A549 (cell line): ENCODE data around the gene BRD1. TPM values are rescaled to one million over a fixed set of nuclear protein-coding genes. Genes with fewer than 3 reads are reported as not detected.

ENCODE experiments used
- ATAC-seq, 2 experiments: fragments of 200-7000 bp in 1 of 2; fragments of >200 bp in 1 of 2; cut with Nextera tagmentation in 1 of 2; cut with Tn5 transposase in 1 of 2; 3 replicates each; pipeline versions ENCODE4 v1.8.0 to v1.9.1; 2018 to 2020; ENCODE audit warnings: mild to moderate bottlenecking in 1 of 2, moderate library complexity in 1 of 2
- CTCF ChIA-PET: fragments of 300-600 bp; sonication (Branson Sonifier 250); formaldehyde crosslinking; extraction: SDS; loops from one replicate; lab custom pipeline; 2021; ENCODE audit warnings: antibody characterized with exemption, inconsistent platforms; lab: Yijun Ruan, JAX
- POLR2A ChIA-PET: fragments of 350-600 bp; formaldehyde crosslinking; extraction: SDS; loops from one replicate; lab custom pipeline; 2021; ENCODE audit warnings: antibody characterized with exemption, inconsistent platforms; lab: Yijun Ruan, JAX
- DNase-seq, 2 experiments: peaks; one replicate each; pipeline versions ENCODE4 v3.0.0 to v3.0.0-alpha.2; 2011 to 2016; ENCODE audit warnings: low read depth in 1 of 2, low spot score in 1 of 2
- FAIRE-seq: peaks from 2 replicates; lab custom pipeline; 2011; peaks lifted over from hg19 to GRCh38; lab: Jason Lieb, UNC
- H3K27ac ChIP-seq, 2 experiments: fragments of >200 bp; sonication (Bioruptor Twin); formaldehyde crosslinking; 3 replicates each; pipeline ENCODE4 v1.5.1; 2016 to 2017
- H3K4me1 ChIP-seq: fragments of >200 bp; sonication (Bioruptor Twin); formaldehyde crosslinking; 3 replicates; pipeline ENCODE4 v1.6.1; 2016
- H3K4me2 ChIP-seq: fragments of >200 bp; sonication (Bioruptor Twin); formaldehyde crosslinking; 3 replicates; pipeline ENCODE4 v1.6.1; 2016
- H3K4me3 ChIP-seq: fragments of >200 bp; sonication (Bioruptor Twin); formaldehyde crosslinking; 3 replicates; pipeline ENCODE4 v1.5.1; 2016
- H3K9me3 ChIP-seq: fragments of >200 bp; sonication (Bioruptor Twin); formaldehyde crosslinking; 3 replicates; pipeline ENCODE4 v1.6.1; 2016
- BHLHE40 ChIP-seq: IDR thresholded peaks from 2 replicates; pipeline ENCODE4 v1.6.1; 2012; ENCODE audit warnings: low read depth, low read length, inconsistent platforms
- CBX2 ChIP-seq: fragments of 200-600 bp; sonication (generic); IDR thresholded peaks from 2 replicates; pipeline ENCODE4 v1.6.1; 2016; ENCODE audit warnings: low read depth, mild to moderate bottlenecking, borderline replicate concordance
- CHD4 ChIP-seq: fragments of 200-600 bp; sonication (generic); IDR thresholded peaks from 2 replicates; pipeline ENCODE4 v1.6.1; 2016; ENCODE audit warnings: antibody characterized with exemption, mild to moderate bottlenecking, borderline replicate concordance
- EP300 ChIP-seq, 2 experiments: fragments of >200 bp; sonication (Bioruptor Twin); formaldehyde crosslinking; IDR thresholded peaks; 2 replicates in 1 of 2; 3 replicates in 1 of 2; pipeline ENCODE4 v1.6.1; 2016 to 2017
- ESRRA ChIP-seq: fragments of 150-350 bp; IDR thresholded peaks from 2 replicates; pipeline ENCODE4 v1.6.1; 2014; ENCODE audit warnings: mild to moderate bottlenecking, low read length, borderline replicate concordance
- FOSB ChIP-seq: fragments of 250-450 bp; sonication (Bioruptor Pico); IDR thresholded peaks from 2 replicates; pipeline ENCODE4 v1.5.0; 2020; ENCODE audit warnings: mild to moderate bottlenecking, moderate library complexity
- FOXS1 ChIP-seq: fragments of 250-450 bp; sonication (Bioruptor Pico); IDR thresholded peaks from 2 replicates; pipeline ENCODE4 v1.5.0; 2020; ENCODE audit warnings: mild to moderate bottlenecking, moderate library complexity
- HES2 ChIP-seq: fragments of >200 bp; sonication (Bioruptor Twin); formaldehyde crosslinking; IDR thresholded peaks from 2 replicates; pipeline ENCODE4 v1.6.1; 2016
- HOXB5 ChIP-seq: fragments of 250-450 bp; sonication (Bioruptor Pico); IDR thresholded peaks from 2 replicates; pipeline ENCODE4 v1.5.0; 2020; ENCODE audit warnings: mild to moderate bottlenecking, moderate library complexity
- JUN ChIP-seq, 2 experiments: fragments of >200 bp; sonication (Bioruptor Twin); formaldehyde crosslinking; IDR thresholded peaks; 2 replicates in 1 of 2; 3 replicates in 1 of 2; pipeline ENCODE4 v1.6.1; 2016 to 2017
- MAFK ChIP-seq: fragments of 450-650 bp; IDR thresholded peaks from 2 replicates; pipeline ENCODE4 v1.6.1; 2014; ENCODE audit not compliant: partially characterized antibody
- MAZ ChIP-seq: fragments of 150-350 bp; IDR thresholded peaks from 2 replicates; pipeline ENCODE4 v1.6.1; 2014; ENCODE audit warnings: antibody characterized with exemption, low read depth, low read length, borderline replicate concordance
- NFE2L2 ChIP-seq: fragments of 150-350 bp; conservative IDR thresholded peaks from 2 replicates; pipeline ENCODE4 v1.6.1; 2014; ENCODE audit warnings: low read length
- NR3C1 ChIP-seq: fragments of >200 bp; sonication (Bioruptor Twin); formaldehyde crosslinking; IDR thresholded peaks from 3 replicates; pipeline ENCODE4 v1.6.1; 2017
- PHF8 ChIP-seq: fragments of 200-600 bp; sonication (generic); IDR thresholded peaks from 2 replicates; pipeline ENCODE4 v1.6.1; 2016; ENCODE audit warnings: low read depth, mild to moderate bottlenecking, antibody characterized with exemption, moderate library complexity, borderline replicate concordance
- RAD21 ChIP-seq, 2 experiments: fragments of >200 bp in 1 of 2; sonication (Bioruptor Twin) in 1 of 2; formaldehyde crosslinking in 1 of 2; IDR thresholded peaks in 1 of 2; conservative IDR thresholded peaks in 1 of 2; 2 replicates in 1 of 2; 3 replicates in 1 of 2; pipeline ENCODE4 v1.6.1; 2012 to 2018; ENCODE audit warnings: inconsistent platforms in 1 of 2
- RCOR1 ChIP-seq: fragments of 150-350 bp; IDR thresholded peaks from 2 replicates; pipeline ENCODE4 v1.6.1; 2014; ENCODE audit warnings: antibody characterized with exemption, low read length, low read depth
- RFX5 ChIP-seq: fragments of 450-650 bp; IDR thresholded peaks from 2 replicates; pipeline ENCODE4 v1.7.1; 2014; ENCODE audit warnings: antibody characterized with exemption, mild to moderate bottlenecking, moderate library complexity
- RNF2 ChIP-seq: fragments of 200-600 bp; sonication (generic); IDR thresholded peaks from 2 replicates; pipeline ENCODE4 v1.6.1; 2016; ENCODE audit warnings: low read depth, mild to moderate bottlenecking, antibody characterized with exemption, moderate library complexity, borderline replicate concordance
- SMC3 ChIP-seq: fragments of >200 bp; sonication (Bioruptor Twin); formaldehyde crosslinking; IDR thresholded peaks from 3 replicates; pipeline ENCODE4 v1.6.1; 2018; ENCODE audit warnings: inconsistent platforms
- TFCP2L1 ChIP-seq: fragments of 250-450 bp; sonication (Bioruptor Pico); IDR thresholded peaks from 2 replicates; pipeline ENCODE4 v1.5.0; 2021; ENCODE audit warnings: mild to moderate bottlenecking
- WGBS: methylation state at CpG from one replicate; pipeline ENCODE4 v1.1.6; 2017; ENCODE audit errors: missing lambda C conversion rate; 5-methylcytosine and 5-hydroxymethylcytosine counted together
- polyA plus RNA-seq, 4 experiments: library from polyadenylated mRNA; depleted of rRNA in 3 of 4; stranded (reverse); fragments of >200 nt; fragmentation: RNase III in 1 of 4; extraction: RNeasy Plus Mini Kit Qiagen cat#74134 plus additional on column Dnase treatment in 1 of 4; gene quantifications; 2 replicates in 3 of 4; 3 replicates in 1 of 4; pipeline ENCODE4 v1.2.3, GENCODE V29; 2011 to 2017
- TF ChIP-seq, protein P1 (sequence below): fragments of 450-650 bp; IDR thresholded peaks from 2 replicates; pipeline ENCODE4 v1.6.1; 2014; ENCODE audit warnings: antibody characterized with exemption
- TF ChIP-seq, protein P2 (sequence below): IDR thresholded peaks from 2 replicates; pipeline ENCODE4 v1.6.1; 2012

The BRD1 gene
- polyA plus RNA-seq, 2 of the 4 experiments (the other 2 are of a cell fraction) = 3.7 to 11.5 TPM

DNA sequence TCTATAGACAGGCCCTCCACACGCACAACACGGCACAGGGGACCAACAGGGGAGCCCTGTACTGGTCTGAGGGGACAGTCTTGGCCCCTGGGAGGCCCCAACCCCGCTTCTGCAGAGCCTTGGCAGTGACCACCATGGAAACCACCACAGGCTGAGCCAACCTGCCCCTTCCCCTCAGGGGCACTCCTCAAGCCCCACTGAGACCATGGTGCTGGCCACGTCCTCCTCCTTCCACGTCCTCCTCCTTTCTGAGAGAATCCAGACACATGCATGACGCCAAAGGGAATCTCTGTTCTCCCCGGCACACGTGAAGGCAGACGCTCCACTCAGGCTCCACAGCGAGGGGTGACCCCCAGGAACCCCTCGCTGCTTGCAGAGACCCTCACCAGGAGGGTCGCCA is 2.7 kb downstream of the BRD1 start:
- CTCF ChIA-PET = no interaction called here
- FAIRE-seq = no peak
- WGBS = 95% methylated on average over 9 of the region's 12 CpGs

DNA sequence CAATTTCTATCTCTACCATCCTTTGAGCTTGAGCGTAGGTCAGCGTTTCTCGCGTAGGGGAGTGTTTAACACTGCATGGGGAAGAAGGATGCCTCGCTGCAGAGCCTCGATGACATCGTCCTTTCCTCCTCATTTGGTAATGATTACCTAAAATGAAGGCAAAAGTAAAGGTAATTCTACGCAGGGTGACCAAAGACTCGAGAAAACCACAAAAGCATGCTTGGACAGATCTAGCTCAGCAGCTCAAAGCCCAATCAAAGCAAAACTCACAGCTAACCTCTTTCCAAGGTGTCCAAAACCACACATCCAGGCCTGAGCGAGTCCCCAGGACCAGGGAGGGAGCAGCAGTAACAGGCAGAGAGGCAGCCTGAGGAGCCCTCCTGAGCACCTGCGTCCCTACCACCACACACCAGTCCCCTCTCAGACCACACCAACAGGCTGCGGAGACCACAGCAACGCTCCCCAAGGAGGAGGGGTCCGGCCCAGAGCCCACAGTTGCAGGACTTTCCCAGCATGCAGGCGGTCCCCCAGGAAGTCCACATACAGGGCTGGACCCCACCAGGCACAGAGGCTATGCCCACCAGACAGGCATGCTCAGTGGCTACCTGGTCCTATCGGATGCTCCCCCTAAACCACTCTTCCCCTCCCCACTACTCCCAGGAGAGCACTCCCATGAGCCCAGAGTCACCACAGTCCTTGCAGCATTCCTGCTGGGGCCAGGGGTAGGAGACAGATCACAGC is 3.3 kb downstream of the BRD1 start:
- H3K4me2 ChIP-seq = no peak overlapping the region; the same call in 2 of the 3 replicates
- 86% methylated on average over 11 of the region's 16 CpGs for WGBS
- CTCF ChIA-PET = no interaction called here

More for the DNA sequence above, 2.7 kb downstream of the BRD1 start:
- Histone ChIP-seq H3K9me3 (no peaks in the 10 kb centered on the region), H3K27ac (peak overlapping the region in 1 of 2 experiments; percentile 100; a peak in 1 of 6 replicates), H3K4me1 (peaks cover 18% of the 10 kb centered on the region), H3K4me2 (peak overlapping the region; percentile 98)
- POLR2A ChIA-PET = no interaction called here
- TF ChIP-seq JUN (IDR thresholded peaks at IDR 0.05) (no peak), NR3C1 (no peak), PHF8 (no peak), HOXB5 (CRISPR knock-in tag) (no peak), MAZ (no peak), TFCP2L1 (CRISPR knock-in tag) (no peak), CHD4 (no peak), RNF2 (no peak), FOXS1 (CRISPR knock-in tag) (no peak), BHLHE40 (no peak), CBX2 (no peak), RCOR1 (no peak), RAD21 (conservative IDR thresholded peaks at IDR 0.05 in 1 of 2, IDR thresholded peaks at IDR 0.05 in 1 of 2) (no peak), SMC3 (no peak), EP300 (IDR thresholded peaks at IDR 0.05) (no peak), RFX5 (no peak), NFE2L2 (no peak)
- TF ChIP-seq, protein P1, sequence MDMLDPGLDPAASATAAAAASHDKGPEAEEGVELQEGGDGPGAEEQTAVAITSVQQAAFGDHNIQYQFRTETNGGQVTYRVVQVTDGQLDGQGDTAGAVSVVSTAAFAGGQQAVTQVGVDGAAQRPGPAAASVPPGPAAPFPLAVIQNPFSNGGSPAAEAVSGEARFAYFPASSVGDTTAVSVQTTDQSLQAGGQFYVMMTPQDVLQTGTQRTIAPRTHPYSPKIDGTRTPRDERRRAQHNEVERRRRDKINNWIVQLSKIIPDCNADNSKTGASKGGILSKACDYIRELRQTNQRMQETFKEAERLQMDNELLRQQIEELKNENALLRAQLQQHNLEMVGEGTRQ = no peak
- TF ChIP-seq, protein P2, sequence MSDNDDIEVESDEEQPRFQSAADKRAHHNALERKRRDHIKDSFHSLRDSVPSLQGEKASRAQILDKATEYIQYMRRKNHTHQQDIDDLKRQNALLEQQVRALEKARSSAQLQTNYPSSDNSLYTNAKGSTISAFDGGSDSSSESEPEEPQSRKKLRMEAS = no peak
- TF ChIP-seq, all 56 proteins: peak for 0
- ATAC-seq (no peak), DNase-seq (no peak)
- H3K4me3 ChIP-seq = no peak overlapping the region

More for the DNA sequence above, 3.3 kb downstream of the BRD1 start:
- ATAC-seq (no peak), DNase-seq (no peak), FAIRE-seq (no peak)
- H3K9me3 ChIP-seq = no peaks in the 10 kb centered on the region
- H3K27ac ChIP-seq = peak overlapping the region in 1 of 2 experiments; percentile 100; a peak in 1 of 6 replicates
- TF ChIP-seq ESRRA (no peak), NFE2L2 (no peak), HES2 (no peak), RAD21 (conservative IDR thresholded peaks at IDR 0.05 in 1 of 2, IDR thresholded peaks at IDR 0.05 in 1 of 2) (no peak), FOSB (CRISPR knock-in tag) (no peak), MAFK (no peak)
- TF ChIP-seq, protein P2 = no peak
- TF ChIP-seq, all 56 proteins: peak for 0
- POLR2A ChIA-PET = no interaction called here
- Histone ChIP-seq H3K4me3 (no peak overlapping the region), H3K4me1 (peaks cover 18% of the 10 kb centered on the region)
